OCI-LY1 (cell line): ENCODE results near the gene PREX1.

ENCODE experiments used
- H2AFZ ChIP-seq: fragments of 200-600 bp; sonication (generic), shearing (Covaris generic); 2 replicates; pipeline ENCODE4 v1.6.0; 2014; ENCODE audit warnings: antibody characterized with exemption, mild to moderate bottlenecking, low read length
- H3F3A ChIP-seq: fragments of 200-600 bp; sonication (generic), shearing (Covaris generic); 2 replicates; pipeline ENCODE4 v1.6.0; 2014; ENCODE audit warnings: mild to moderate bottlenecking, antibody characterized with exemption, low read length, moderate library complexity; ENCODE audit not compliant: insufficient read depth
- H3K27ac ChIP-seq: fragments of 200-600 bp; sonication (generic); 2 replicates; pipeline ENCODE4 v1.5.1; 2014; ENCODE audit warnings: low read length, mixed run types, mild to moderate bottlenecking, low read depth; ENCODE audit not compliant: poor library complexity, severe bottlenecking
- H3K27me3 ChIP-seq: fragments of 200-600 bp; sonication (generic); 2 replicates; pipeline ENCODE4 v1.6.0; 2014; ENCODE audit warnings: antibody characterized with exemption, mild to moderate bottlenecking, low read length, moderate library complexity; ENCODE audit not compliant: insufficient read depth
- H3K36me3 ChIP-seq: fragments of 200-600 bp; sonication (generic); 2 replicates; pipeline ENCODE4 v1.6.1; 2014; ENCODE audit warnings: mild to moderate bottlenecking, antibody characterized with exemption, low read length, moderate library complexity, mixed read lengths; ENCODE audit not compliant: insufficient read depth
- H3K4me1 ChIP-seq: fragments of 200-600 bp; sonication (generic); 2 replicates; pipeline ENCODE4 v1.5.1; 2014; ENCODE audit warnings: mild to moderate bottlenecking, low read length, moderate library complexity; ENCODE audit not compliant: insufficient read depth, severe bottlenecking
- H3K4me2 ChIP-seq: fragments of 200-600 bp; sonication (generic), shearing (Covaris generic); 2 replicates; pipeline ENCODE4 v1.6.1; 2014; ENCODE audit warnings: low read length
- H3K4me3 ChIP-seq: fragments of 200-600 bp; sonication (generic); 2 replicates; pipeline ENCODE4 v1.5.1; 2014; ENCODE audit warnings: low read length, low read depth, mild to moderate bottlenecking, mixed read lengths; ENCODE audit not compliant: poor library complexity, severe bottlenecking
- H3K79me2 ChIP-seq: fragments of 200-600 bp; shearing (Covaris generic); 2 replicates; pipeline ENCODE4 v1.6.1; 2016; ENCODE audit warnings: mixed run types, low read length, mixed read lengths; ENCODE audit not compliant: insufficient read depth
- H3K9ac ChIP-seq: fragments of 200-600 bp; sonication (generic), shearing (Covaris generic); 2 replicates; pipeline ENCODE4 v1.6.1; 2014; ENCODE audit warnings: mild to moderate bottlenecking, low read length, mixed read lengths
- H3K9me2 ChIP-seq: fragments of 200-600 bp; sonication (generic), shearing (Covaris generic); 2 replicates; pipeline ENCODE4 v1.6.1; 2014; ENCODE audit warnings: low read depth, mild to moderate bottlenecking, low read length, mixed read lengths
- H3K9me3 ChIP-seq: fragments of 200-600 bp; shearing (Covaris generic); 2 replicates; pipeline ENCODE4 v1.6.1; 2014; ENCODE audit warnings: low read length, mixed read lengths
- H4K20me1 ChIP-seq: fragments of 200-600 bp; sonication (generic), shearing (Covaris generic); 2 replicates; pipeline ENCODE4 v1.6.0; 2016; ENCODE audit warnings: mild to moderate bottlenecking, low read length; ENCODE audit not compliant: insufficient read depth
- CTCF ChIP-seq: fragments of 200-600 bp; sonication (generic), shearing (Covaris generic); IDR thresholded peaks from 2 replicates; pipeline ENCODE4 v1.5.1; 2017; ENCODE audit warnings: mild to moderate bottlenecking, antibody characterized with exemption, low read length, moderate library complexity, mixed read lengths
- EZH2 ChIP-seq: fragments of 200-600 bp; sonication (generic), shearing (Covaris generic); IDR thresholded peaks from 2 replicates; pipeline ENCODE4 v1.8.0; 2017; ENCODE audit warnings: borderline replicate concordance, mixed run types, mild to moderate bottlenecking, antibody characterized with exemption, low read length, moderate library complexity, mixed read lengths

Gene PREX1

GRCh38 chr20:48711696-48712464 lies 115.9 kb downstream of the PREX1 start:
- H3K9me3 ChIP-seq: no peaks in the 10 kb centered on the region
- H3K4me1 ChIP-seq: no peaks in the 10 kb centered on the region
- no peaks in the 10 kb centered on the region for H3K36me3 ChIP-seq
- no peaks in the 10 kb centered on the region for H3K27me3 ChIP-seq
- H3K27ac ChIP-seq: no peak overlapping the region
- no peaks in the 10 kb centered on the region for H3F3A ChIP-seq
- H3K4me2 ChIP-seq: no peak overlapping the region
- TF ChIP-seq EZH2 (no peak), CTCF (no peak)
- no peaks in the 10 kb centered on the region for H3K9me2 ChIP-seq
- no peak overlapping the region for H2AFZ ChIP-seq
- no peaks in the 10 kb centered on the region for H3K79me2 ChIP-seq
- H4K20me1 ChIP-seq: no peaks in the 10 kb centered on the region
- H3K4me3 ChIP-seq: no peak overlapping the region
- H3K9ac ChIP-seq: no peak overlapping the region

- Histone ChIP-seq H2AFZ (no peak overlapping the region), H3K9me3 (no peaks in the 10 kb centered on the region), H4K20me1 (no peaks in the 10 kb centered on the region), H3K9me2 (no peaks in the 10 kb centered on the region), H3K4me3 (no peak overlapping the region), H3K4me1 (no peaks in the 10 kb centered on the region), H3K9ac (no peak overlapping the region), H3K27ac (no peak overlapping the region), H3F3A (no peaks in the 10 kb centered on the region), H3K27me3 (no peaks in the 10 kb centered on the region), H3K4me2 (no peak overlapping the region), H3K79me2 (no peaks in the 10 kb centered on the region), H3K36me3 (no peaks in the 10 kb centered on the region)
- TF ChIP-seq EZH2 (no peak), CTCF (no peak)
These were observed 116.8 kb downstream of the PREX1 start for GRCh38 chr20:48711044-48711428.

GRCh38 chr20:48710341-48711043 lies 117.3 kb downstream of the PREX1 start:
- no peaks in the 10 kb centered on the region for H3K9me3 ChIP-seq
- no peaks in the 10 kb centered on the region for H3K79me2 ChIP-seq
- no peaks in the 10 kb centered on the region for H3K27me3 ChIP-seq
- H3K4me2 ChIP-seq: no peak overlapping the region
- H4K20me1 ChIP-seq: no peaks in the 10 kb centered on the region
- no peak overlapping the region for H3K4me3 ChIP-seq
- TF ChIP-seq EZH2 (no peak), CTCF (no peak)
- no peak overlapping the region for H2AFZ ChIP-seq
- H3K9me2 ChIP-seq: no peaks in the 10 kb centered on the region
- H3K9ac ChIP-seq: no peak overlapping the region
- no peaks in the 10 kb centered on the region for H3K36me3 ChIP-seq
- H3K27ac ChIP-seq: no peak overlapping the region
- H3K4me1 ChIP-seq: no peaks in the 10 kb centered on the region
- H3F3A ChIP-seq: no peaks in the 10 kb centered on the region
